ENCODE results near the gene LMAN1L.
A peak's percentile ranks its signal among the peaks of the same experiment; 100 is the strongest.

LMAN1L gene

DNA sequence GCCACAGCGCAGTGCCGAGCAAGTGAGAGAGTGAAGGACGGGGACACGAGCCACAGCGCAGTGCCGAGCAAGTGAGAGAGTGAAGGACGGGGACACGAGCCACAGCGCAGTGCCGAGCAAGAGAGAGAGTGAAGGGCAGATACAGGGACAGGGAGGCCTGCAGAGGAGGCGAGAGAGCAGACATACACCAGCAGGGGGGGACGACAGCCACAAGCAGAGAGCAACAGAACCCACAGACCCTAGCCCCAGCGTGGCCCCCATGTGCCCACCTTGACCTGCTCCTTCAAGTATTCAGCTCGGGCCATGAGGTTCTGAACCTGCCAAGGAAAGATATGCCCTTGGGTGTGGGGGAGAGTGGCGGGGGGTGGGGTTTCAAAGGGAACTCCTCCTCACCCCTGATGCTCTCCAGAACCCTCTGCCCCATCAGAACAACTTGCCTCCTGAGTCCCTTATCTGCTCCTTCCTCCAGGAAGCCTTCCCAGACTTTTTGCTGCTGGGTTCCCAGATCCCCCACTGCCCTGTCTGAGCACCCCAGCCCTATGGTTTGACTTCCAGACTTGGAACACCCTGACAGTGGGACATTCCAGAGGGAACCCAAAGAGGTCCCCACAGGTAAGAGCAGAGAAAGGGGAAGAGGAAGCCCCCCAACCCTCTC, 25.0 kb downstream of the LMAN1L start:
- no peak for DNase-seq (ENCODE audit: low read depth, low spot score)

DNA sequence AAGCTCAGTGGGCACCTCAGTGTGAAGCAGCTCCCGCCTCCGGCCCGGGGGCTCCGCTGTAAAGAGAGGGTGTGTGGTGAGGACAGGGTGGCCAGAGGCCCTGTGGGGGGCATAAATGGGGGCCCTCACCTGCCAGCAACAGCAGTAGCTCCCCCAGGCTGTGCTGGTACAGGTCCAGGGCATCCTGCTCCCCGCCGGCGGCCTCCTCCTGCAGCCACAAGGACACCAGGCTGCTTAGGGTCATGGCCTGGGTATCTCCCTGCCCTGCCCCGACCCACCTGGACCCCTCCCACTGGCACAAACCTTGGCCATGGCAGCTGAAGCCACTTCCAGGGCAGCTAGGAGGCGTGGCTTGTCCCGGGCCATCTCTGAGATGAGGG, 25.5 kb downstream of the LMAN1L start:
- no peak for DNase-seq (ENCODE audit: low read depth, low spot score)

DNA sequence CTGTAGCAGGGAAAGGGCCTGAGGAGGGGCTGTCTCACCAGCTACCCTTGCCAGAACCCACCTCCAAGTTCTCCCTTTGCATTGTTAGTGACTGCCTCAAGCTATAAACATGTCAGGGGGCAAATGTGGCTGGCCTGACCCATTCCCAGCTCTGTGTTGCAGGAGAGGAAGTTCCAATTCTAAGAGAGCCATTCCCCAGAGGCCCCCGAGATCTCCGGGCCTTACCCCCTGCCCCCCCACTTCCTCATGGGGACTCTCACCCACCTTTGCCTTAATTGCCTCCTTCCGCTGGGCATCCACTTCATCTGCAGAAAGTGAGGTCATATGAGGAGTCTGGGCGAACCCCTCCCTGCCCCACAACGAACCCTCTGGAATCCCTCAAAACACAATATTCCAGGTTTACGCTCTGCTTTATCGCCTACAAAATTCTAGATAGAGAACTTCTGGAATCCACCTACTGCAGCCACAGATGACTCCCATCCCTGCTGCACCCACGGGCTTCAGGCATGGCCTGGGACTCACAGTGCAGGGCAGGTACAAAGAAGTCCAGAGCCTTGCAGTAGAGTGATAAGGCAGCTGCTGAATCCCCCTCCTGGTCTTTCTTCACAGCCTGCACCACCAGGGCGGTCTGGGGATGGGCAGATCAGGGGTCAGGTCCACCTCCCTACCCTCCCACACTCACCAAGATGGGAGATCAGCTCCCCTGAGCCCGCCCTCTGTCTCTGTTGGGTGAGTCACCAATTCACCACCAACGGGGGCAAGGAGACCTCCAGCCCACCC, 26.3 kb downstream of the LMAN1L start:
- no peak for DNase-seq (ENCODE audit: low read depth, low spot score)

DNA sequence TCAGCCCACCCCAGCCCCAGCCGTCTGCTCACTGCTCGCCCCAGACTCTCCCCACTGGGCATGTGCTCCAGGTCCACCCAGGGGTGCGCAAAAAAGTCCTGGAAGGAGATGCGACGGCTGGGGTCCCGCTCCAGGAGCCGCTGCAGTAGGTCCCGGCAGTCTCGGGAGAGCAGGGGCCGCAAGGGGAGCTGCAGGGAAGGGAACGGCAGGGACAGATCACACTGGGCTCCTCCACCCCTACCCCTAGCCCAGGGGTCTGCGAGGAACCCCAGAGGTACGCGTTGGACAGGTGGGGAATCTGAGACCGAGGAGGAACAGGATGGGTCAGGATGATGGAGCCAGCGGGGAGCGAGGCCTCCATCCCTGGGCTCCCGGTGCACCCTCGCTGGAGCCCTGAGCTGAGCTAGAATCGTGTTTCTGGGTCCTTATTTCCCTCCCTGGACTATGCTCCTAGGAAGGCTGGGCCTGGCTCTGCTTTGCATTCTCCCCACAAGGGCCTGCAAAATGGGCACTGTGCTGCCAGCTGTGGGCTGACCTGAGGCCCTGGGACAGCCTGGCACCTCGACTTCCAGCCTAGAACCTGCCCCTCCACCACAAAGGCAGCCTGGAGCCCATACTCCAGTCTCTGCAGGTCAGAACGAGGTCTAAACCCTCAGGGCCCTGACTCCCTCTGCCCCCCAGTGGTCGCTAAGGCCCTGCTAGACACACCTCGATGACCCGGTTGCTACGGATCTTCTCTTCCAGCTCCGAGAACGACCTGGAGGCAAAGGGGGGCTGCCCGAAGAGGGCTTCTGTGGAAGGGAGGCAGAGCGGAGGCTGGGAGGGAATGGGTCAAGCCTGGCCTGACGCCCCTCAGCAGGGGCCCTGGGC, 27.1 kb downstream of the LMAN1L start:
- DNase-seq (ENCODE audit: low read depth, low spot score) = no peak

DNA sequence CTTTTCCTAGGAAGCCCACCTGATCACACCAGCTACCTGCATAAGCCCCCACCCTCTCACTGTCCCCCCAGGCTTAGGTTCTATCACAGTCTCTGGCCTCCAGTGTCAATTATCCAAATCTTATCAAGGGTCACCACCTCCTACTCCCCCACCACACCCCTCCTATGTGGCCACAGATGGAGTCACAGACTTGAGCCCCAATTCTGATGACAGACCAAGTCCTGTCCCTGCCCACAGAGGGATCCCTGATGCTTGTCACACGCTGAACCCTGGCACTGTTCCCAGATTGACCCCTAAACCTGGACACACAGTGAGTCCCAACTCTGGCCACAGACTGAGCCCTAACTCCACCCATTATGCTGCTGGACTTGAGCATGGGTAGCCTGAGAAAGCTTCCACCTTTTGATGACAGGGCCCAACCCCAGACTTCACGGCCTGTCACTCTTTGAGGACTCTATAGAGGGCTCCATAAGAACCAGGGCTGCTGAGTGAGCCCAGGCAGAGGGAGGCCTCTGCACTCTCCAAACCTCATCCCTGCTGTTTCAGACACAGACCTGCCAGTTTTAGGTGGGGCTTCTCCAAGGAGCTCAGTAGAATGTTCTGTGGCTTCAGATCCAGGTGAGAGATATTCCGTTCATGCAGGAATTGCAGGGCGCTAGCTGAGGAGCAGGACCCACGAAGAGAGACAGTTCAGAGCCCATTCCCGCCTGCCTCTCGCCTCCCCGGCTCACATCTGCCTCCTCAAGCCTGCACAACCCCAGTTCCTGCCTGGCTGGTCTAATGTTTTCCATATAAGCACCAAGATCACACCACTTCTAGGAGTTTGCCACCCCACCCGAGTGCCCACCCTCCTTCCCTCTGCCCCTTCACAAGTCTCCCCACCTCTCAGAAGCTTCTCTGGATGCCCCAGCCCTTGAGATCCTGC, 28.5 kb downstream of the LMAN1L start:
- no peak for DNase-seq (ENCODE audit: low read depth, low spot score)

DNA sequence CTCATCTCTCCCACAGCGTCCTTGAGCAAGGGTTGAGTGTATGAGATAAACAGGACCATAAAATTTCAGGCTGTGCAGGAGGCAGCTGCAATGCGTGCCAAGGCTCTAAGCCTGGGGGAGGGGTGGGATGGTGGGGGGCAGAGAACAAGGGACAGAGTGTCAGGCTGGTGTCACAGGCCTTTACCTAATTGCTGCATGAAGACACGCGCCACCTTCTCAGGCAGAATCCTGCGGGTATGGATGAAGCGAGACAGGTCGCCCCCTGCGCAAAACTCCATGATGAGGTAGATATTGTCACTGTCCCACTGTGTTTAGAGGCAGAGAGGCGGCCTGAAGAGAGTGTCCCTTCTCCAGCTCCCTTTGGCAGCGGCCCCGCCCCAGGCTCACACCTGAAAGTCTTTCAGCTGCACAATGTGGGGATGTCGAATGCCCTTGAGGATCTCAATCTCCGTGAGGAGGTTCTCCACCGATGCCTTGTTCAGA, 29.3 kb downstream of the LMAN1L start:
- no peak for DNase-seq (ENCODE audit: low read depth, low spot score)

DNA sequence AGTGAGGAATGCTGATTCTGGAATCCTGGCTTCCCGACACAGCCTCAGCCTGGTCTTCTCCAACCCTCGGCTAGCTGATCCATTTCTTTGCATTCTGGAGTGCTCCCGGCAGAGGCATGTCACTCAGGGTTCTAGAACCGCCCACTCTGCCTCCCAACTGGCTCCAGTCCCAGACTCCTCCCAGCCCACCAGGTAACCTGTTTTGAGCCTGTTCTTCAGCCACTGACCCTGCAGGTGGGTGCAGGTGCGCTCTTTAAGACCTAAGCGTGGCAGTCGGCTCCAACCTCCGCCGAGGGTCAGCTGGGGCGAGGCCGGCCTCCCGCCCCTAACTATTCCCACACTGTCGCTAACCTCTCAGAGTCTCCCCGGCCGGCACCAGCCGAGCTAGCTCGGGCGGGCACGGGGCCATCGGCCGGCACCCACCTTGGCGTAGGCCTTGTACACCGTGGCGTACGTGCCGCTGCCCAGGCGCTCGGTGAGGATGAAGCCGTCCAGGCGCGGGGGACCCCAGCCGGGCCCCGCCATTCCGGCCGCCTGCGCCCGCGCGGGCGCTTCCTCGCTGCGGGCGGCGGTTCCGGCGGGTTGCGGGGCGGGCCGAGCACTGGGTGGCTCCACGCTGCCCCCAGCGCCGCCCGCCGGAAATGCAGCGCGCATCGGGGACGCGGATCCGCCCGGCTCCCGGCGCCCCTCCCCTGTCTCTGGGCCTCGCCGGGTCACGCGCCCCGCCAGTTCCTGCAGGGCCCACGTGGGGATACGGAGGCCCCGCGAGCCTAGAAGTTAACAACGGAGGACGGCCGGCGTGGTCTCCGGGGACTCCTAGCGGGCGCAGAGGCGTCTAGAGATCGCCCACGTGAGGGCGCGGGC, 30.2 kb downstream of the LMAN1L start, which contains the start of gene ULK3:
ULK3 (minus strand) TSS at position 576 of the 864 bp plus-strand sequence; CDS start at position 525, 51 bp downstream.
- DNase-seq (ENCODE audit: low read depth, low spot score) = peak; percentile 46

DNA sequence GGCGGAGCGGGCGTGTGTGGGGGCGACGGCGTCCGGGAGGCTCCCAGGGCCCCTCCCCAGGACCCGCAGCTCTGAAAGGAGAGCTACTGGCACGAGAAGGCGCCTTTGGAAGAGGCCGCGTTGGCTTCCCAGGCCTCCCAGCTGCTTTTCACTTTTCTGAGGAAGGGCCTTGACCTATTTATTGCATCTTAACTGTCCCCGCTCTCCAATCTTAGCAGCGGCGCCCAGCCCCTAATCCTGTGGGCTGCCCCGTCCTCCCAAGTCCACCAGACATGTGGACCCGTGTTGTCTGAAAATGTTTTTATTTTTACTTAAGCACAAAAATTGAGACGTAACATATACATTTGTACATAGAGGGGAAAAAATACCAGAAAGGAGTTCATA, 30.8 kb downstream of the LMAN1L start:
- no peak for DNase-seq (ENCODE audit: low read depth, low spot score)

DNA sequence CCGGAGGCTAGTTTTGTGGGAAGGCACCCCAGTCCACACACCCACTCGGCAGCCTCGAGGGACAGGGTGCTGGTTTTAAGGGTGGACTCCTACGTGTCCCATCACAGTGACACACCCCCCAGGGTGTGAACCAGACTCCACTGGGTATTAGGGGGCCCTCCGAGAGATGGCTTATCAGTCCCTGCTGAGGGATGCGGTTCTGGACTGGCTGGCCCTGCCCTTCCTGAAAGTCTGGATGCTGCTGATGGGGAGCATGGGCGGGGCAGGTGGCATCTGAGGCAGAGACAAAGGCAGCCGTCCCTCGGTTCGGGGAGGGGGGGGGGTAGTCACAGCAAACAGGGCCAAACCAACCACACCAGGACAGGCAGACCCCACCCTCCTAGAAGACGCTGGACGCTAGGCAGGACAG, 31.3 kb downstream of the LMAN1L start:
- no peak for DNase-seq (ENCODE audit: low read depth, low spot score)

DNA sequence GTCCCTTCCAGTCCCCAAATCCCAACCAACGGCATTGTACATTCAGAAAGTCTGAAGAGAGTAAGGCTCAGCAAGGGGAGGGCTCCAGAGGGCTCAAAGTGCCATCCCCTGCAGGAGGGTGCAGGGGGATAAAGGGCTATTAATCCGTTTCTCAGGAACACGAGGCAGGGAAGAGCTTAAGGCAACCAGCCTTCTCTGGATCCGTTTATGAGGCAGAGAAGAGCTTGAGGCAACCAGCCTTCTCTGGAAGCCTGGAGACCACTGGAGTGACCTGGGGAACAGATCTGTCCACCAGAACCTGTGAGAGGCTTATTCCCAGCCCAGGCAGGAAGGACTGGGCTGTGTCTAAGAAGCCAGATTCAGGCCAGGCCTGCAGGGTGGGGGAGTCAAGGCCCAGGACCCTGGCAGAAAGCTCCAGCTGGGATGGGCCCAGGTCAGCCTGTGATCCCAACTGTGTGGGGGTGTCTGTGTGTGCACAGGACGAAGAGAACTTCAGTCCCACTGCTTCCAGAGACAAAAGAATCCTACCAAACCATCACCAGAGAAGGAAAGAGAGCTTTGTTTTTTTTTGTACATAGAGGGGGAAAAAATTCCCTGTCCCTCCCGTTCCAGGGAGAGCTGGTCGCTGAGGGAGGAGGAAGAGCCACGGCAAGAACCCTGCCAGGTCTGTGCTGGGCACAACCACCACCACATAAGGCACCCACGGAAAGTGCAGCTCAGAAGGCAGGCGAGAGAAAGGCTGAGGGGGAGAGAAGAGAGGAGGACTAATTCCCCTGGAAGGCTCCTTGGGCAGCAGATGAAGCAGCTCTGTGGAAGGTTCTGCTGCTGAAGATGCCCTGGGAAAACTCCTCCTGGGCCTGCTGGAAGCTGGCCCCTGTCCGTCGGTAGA, 31.9 kb downstream of the LMAN1L start:
- no peak for DNase-seq (ENCODE audit: low read depth, low spot score)

DNA sequence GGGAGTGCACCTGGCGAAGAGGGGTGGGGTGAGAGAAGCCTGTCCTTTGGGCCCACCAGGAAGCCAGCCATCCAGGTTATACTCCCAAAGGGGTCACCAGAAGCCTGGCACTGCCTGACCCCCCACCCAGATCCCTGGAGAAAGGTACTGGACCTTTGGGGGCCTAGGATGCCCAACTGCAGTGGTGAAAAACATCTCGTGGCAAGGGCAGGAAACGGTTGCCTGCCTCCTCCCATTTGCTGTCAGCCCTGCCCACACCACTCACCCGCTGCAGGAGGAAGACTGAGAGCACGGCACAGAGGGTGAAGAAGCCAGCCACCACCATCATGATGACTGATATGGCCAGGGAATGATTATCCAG, 32.6 kb downstream of the LMAN1L start:
- no peak for DNase-seq (ENCODE audit: low read depth, low spot score)

DNA sequence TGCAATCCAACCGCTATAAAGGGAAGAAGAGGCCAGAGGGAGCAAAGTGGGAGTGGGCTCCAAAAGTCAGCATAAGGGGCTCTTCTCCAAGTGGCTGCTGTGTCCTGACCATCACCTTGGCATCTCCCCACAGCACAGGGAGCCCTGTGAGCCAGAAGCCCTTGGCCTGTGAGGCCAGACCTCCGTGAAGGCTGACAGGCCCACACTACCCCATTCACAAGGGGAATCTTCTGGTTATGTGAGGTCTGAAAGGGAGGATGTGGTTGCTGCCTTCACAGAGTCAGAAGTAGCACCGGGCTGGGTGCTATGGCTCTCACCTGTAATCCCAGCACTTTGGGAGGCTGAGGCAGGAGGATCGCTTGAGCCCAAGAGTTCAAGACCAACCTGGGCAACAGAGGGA, 32.9 kb downstream of the LMAN1L start:
- DNase-seq (ENCODE audit: low read depth, low spot score) = no peak

DNA sequence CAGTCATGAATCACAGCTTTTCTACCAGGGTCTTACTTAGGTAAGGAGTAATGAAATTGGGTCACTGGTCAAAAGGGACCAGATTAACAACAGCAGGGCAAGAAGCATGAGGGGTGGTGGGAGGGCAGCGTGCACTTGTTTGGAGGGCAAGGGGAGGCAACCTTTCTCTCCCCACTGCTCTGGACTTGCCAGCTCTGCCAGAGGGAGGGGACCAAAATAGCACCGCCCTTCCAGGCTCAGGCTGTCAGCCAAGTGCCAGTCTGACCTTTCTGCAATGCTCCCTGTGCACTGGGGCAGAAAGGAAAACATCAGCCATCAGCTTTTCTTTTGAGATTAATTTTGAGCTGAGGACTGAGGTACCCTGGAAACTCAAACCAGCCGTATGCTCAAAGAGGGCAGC, 34.8 kb downstream of the LMAN1L start:
- DNase-seq (ENCODE audit: low read depth, low spot score) = no peak

DNA sequence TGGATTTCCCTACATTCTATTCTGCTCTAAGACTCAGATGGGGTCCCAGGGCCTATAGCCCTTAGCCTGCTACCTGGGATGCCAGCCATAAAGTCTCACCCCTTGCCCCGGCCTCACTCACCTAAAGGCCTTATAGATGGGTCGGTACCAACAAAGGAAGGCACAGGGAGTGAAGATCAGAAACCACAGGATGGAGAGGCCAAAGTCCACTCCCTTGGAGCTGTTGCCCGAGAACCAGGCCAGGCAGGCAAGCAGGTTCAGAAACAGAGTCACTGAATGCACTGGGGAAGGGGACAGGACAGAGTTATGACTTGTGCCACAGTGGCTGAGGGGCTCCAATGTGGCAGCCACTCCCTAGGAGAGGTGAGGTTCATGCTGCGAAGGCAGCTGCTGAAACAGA, 37.8 kb downstream of the LMAN1L start:
- DNase-seq (ENCODE audit: low read depth, low spot score) = no peak

DNA sequence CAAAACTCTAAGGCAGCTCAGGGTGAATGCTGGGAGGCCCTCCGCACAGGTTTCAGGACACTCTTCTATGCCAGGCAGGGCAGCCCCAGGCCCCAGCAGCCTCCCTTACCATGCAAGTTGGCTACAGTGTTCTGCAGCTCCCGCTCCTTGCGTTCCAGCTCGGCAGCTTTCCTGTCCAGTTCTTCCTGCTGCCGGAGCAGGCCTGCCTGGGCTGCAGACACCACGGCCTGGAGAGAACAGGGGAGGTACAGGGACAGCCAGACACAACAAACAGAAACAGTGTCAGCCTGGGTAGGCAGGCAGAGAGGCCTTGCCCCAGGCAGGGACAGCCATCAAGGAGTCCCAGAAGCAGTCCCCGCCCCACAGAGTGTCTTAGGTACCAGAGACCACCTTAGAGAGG, 39.3 kb downstream of the LMAN1L start:
- no peak for DNase-seq (ENCODE audit: low read depth, low spot score)

DNA sequence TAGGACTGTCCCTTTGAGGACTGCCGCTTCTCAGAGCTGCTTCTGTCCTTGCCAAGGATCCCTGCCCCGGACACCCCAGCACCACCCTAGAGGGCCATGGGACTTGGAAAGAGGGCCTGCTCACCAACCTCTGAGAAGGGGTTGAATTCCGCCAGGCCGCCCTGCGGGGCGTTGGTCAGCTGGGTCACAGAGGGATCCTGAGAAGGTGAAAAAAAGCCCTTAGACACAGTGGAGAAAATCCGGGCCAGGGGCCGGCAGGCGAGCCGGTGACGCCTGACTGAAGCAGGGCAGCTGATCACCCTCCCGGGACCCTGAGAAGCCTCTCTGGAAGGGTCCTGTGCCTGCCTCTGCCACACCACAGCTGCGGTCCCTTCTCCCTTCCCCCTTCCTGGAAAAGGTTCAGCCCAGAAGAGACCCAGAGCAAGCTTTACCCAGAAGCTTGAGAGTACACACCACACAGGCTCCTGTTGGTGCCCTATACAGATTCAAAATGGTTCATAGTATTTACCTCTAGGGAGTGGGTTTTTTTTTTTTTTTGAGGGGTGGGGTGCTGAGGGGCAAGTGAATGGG, 41.9 kb downstream of the LMAN1L start:
- DNase-seq (ENCODE audit: low read depth, low spot score) = no peak

DNA sequence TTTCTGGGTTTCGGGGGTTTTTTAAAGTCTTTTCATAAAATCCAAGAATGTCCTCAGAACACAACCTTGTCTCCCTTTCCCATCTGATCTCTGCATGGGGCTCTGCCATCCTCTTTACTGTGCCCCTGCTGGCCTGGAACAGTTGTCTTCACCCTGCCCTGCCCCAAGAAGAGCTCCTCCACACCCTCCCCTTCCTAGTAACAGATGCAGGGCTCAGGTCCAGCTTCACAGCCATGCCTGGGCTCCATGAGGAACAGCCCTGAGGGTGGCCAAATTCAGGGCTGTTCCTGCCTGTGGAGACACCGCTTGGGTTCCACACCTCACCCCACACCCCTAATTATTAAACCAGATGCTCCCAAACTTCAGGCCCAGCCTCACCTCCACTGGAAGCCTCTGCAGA, 43.2 kb downstream of the LMAN1L start:
- DNase-seq (ENCODE audit: low read depth, low spot score) = no peak

DNA sequence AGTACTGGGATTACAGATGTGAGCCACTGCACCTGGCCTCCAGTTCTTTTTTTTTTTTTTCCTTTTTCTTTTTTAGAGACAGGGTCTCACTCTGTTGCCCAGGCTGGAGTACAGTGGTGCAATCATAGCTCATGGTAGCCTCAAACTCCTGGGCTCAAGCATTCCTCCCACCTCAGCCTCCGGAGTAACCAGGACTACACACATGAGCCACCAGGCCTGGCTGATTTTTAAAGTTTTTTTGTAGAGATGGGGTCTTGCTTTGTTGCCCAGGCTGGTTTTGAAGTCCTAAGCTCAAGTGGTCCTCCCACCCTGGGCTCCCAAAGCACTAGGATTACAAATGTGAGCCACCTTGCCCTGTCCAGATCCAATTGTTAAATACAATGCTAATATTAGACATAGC, 43.9 kb downstream of the LMAN1L start:
- no peak for DNase-seq (ENCODE audit: low read depth, low spot score)

DNA sequence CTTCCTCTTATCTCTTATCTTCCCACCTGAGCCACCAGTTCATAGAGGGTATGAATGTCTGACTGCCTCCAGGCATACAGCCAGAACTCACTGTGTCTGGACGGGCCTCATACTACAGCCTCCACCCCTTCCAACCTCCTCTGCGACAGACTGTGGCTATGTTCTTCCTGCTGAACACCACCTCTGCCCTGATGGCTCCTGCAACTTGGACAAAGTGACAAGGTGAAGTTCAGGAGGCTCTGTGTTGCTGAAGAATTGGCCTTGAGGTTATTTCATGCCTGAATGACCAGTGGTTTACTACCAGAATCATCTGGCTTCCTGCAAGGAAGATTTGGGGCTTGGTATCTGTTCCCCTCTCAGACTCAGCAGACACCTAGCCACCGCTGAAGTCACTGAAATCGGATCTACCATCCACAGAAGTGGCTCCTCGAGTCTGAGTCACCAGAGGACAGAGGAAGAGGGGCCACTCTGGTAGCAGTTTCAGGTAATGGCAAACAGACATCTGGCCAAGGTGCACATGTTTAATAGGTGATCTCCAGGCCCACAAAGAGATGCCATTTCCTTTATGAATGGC, 44.5 kb downstream of the LMAN1L start:
- no peak for DNase-seq (ENCODE audit: low read depth, low spot score)

Data from smooth muscle cell of the brain vasculature (primary cell).